Bronchial epithelial cell (primary cell): ENCODE data around the gene SPRY1. TPM values are rescaled to one million over a fixed set of nuclear protein-coding genes. Genes with fewer than 3 reads are reported as not detected.

Experiments
- DNase-seq: peaks from one replicate; pipeline ENCODE4 v3.0.0-alpha.2; 2010; ENCODE audit warnings: low read depth
- FAIRE-seq: peaks from 2 replicates; lab custom pipeline; 2011; peaks lifted over from hg19 to GRCh38; lab: Jason Lieb, UNC
- H3K27me3 ChIP-seq: 2 replicates; pipeline ENCODE4 v1.5.1; 2011; ENCODE audit warnings: low read length; ENCODE audit not compliant: control insufficient read depth, insufficient read depth
- H3K36me3 ChIP-seq: 2 replicates; pipeline ENCODE4 v1.5.1; 2011; ENCODE audit warnings: low read length; ENCODE audit not compliant: control insufficient read depth, insufficient read depth
- H3K4me3 ChIP-seq: 2 replicates; pipeline ENCODE4 v1.5.1; 2011; ENCODE audit warnings: mild to moderate bottlenecking, low read depth, low read length, control low read depth
- CTCF ChIP-seq: IDR thresholded peaks from 2 replicates; pipeline ENCODE4 v1.5.1; 2011; ENCODE audit warnings: mild to moderate bottlenecking, moderate library complexity, low read length, control low read depth, inconsistent platforms; ENCODE audit not compliant: insufficient read depth, severe bottlenecking
- total RNA-seq: library from RNA; depleted of rRNA; stranded (reverse); fragments of >200 nt; gene quantifications from 2 replicates; pipeline ENCODE4 v1.2.1, GENCODE V29; 2014

SPRY1 gene
- total RNA-seq, 1 donor from 2014 or later: 3.2 TPM

GRCh38 chr4:123350726-123351125, 45.9 kb upstream of the SPRY1 start:
- H3K36me3 ChIP-seq: no peaks in the 10 kb centered on the region
- no peak overlapping the region for H3K4me3 ChIP-seq
- no peak for TF ChIP-seq CTCF
- no peaks in the 10 kb centered on the region for H3K27me3 ChIP-seq
- FAIRE-seq (no peak), DNase-seq (no peak)

- no peaks in the 10 kb centered on the region for H3K36me3 ChIP-seq
- no peaks in the 10 kb centered on the region for H3K27me3 ChIP-seq
- no peak for FAIRE-seq
- no peak overlapping the region for H3K4me3 ChIP-seq
- DNase-seq: no peak
- no peak for TF ChIP-seq CTCF
Measured at GRCh38 chr4:123351713-123352112, 44.9 kb upstream of the SPRY1 start.

GRCh38 chr4:123352240-123352945, 44.2 kb upstream of the SPRY1 start:
- H3K4me3 ChIP-seq: no peak overlapping the region
- no peak for TF ChIP-seq CTCF
- H3K27me3 ChIP-seq: no peaks in the 10 kb centered on the region
- DNase-seq (peak; percentile 94), FAIRE-seq (no peak)
- no peaks in the 10 kb centered on the region for H3K36me3 ChIP-seq

GRCh38 chr4:123352966-123353365, 43.6 kb upstream of the SPRY1 start:
- Histone ChIP-seq H3K36me3 (no peaks in the 10 kb centered on the region), H3K27me3 (no peaks in the 10 kb centered on the region), H3K4me3 (no peak overlapping the region)
- TF ChIP-seq CTCF: no peak
- no peak for DNase-seq
- FAIRE-seq: no peak

GRCh38 chr4:123353656-123354055, 42.9 kb upstream of the SPRY1 start:
- TF ChIP-seq CTCF: no peak
- DNase-seq (no peak), FAIRE-seq (no peak)

GRCh38 chr4:123354701-123355100, 41.9 kb upstream of the SPRY1 start:
- no peak for DNase-seq
- FAIRE-seq: no peak
- H3K27me3 ChIP-seq: no peaks in the 10 kb centered on the region
- no peak overlapping the region for H3K4me3 ChIP-seq
- no peak for TF ChIP-seq CTCF
- no peaks in the 10 kb centered on the region for H3K36me3 ChIP-seq

More at GRCh38 chr4:123353656-123354055, 42.9 kb upstream of the SPRY1 start:
- no peak overlapping the region for H3K4me3 ChIP-seq
- H3K27me3 ChIP-seq: no peaks in the 10 kb centered on the region
- H3K36me3 ChIP-seq: no peaks in the 10 kb centered on the region
